H9 (cell line): Measurements from ENCODE around the gene KLF1. TPM values are rescaled to one million over a fixed set of nuclear protein-coding genes. Genes with fewer than 3 reads are reported as not detected.

Source experiments
- DNase-seq: peaks from one replicate; pipeline ENCODE4 v3.0.0-alpha.2; 2017
- H2AFZ ChIP-seq: one replicate; pipeline ENCODE4 v1.6.1; 2013; ENCODE audit warnings: mild to moderate bottlenecking, low read length, control low read depth, moderate library complexity
- H2AK5ac ChIP-seq: 2 replicates; pipeline ENCODE4 v1.6.1; 2013; ENCODE audit warnings: low read length, control low read depth, mixed read lengths; ENCODE audit not compliant: insufficient read length
- H2BK120ac ChIP-seq: one replicate; pipeline ENCODE4 v1.6.1; 2013; ENCODE audit warnings: low read depth, mild to moderate bottlenecking, low read length, control low read depth, inconsistent platforms; ENCODE audit not compliant: poor library complexity, severe bottlenecking
- H2BK12ac ChIP-seq: 2 replicates; pipeline ENCODE4 v1.6.1; 2013; ENCODE audit warnings: low read length, control low read depth, mixed read lengths, low read depth; ENCODE audit not compliant: insufficient read length
- H2BK15ac ChIP-seq: 2 replicates; pipeline ENCODE4 v1.6.1; 2013; ENCODE audit warnings: low read depth, low read length, control low read depth
- H2BK20ac ChIP-seq: one replicate; pipeline ENCODE4 v1.6.1; 2013; ENCODE audit warnings: low read depth, mild to moderate bottlenecking, low read length, control low read depth, inconsistent platforms; ENCODE audit not compliant: poor library complexity, severe bottlenecking
- H2BK5ac ChIP-seq: 2 replicates; pipeline ENCODE4 v1.6.1; 2013; ENCODE audit warnings: low read length, control low read depth, mixed read lengths; ENCODE audit not compliant: insufficient read length
- H3K14ac ChIP-seq: 2 replicates; pipeline ENCODE4 v1.6.1; 2013; ENCODE audit warnings: low read length, control low read depth; ENCODE audit not compliant: insufficient read depth
- H3K18ac ChIP-seq: 2 replicates; pipeline ENCODE4 v1.6.1; 2013; ENCODE audit warnings: low read depth, mild to moderate bottlenecking, mixed read lengths, low read length, control low read depth; ENCODE audit not compliant: insufficient read length
- H3K23ac ChIP-seq: 2 replicates; pipeline ENCODE4 v1.6.1; 2013; ENCODE audit warnings: low read length, control low read depth, mixed read lengths, low read depth; ENCODE audit not compliant: insufficient read length
- H3K23me2 ChIP-seq: 2 replicates; pipeline ENCODE4 v1.6.1; 2013; ENCODE audit warnings: low read depth, mild to moderate bottlenecking, mixed read lengths, low read length, control low read depth; ENCODE audit not compliant: insufficient read length, poor library complexity, severe bottlenecking
- H3K27ac ChIP-seq: 2 replicates; pipeline ENCODE4 v1.5.1; 2013; ENCODE audit warnings: low read length, control low read depth, mixed read lengths, low read depth; ENCODE audit not compliant: insufficient read length
- H3K27me3 ChIP-seq: 2 replicates; pipeline ENCODE4 v1.6.1; 2013; ENCODE audit warnings: low read length, control low read depth, inconsistent platforms; ENCODE audit not compliant: insufficient read depth
- H3K4ac ChIP-seq: 2 replicates; pipeline ENCODE4 v1.6.1; 2013; ENCODE audit warnings: low read depth, mild to moderate bottlenecking, control low read depth, inconsistent platforms, low read length, moderate library complexity
- H3K4me1 ChIP-seq: 2 replicates; pipeline ENCODE4 v1.6.1; 2013; ENCODE audit warnings: low read length, control low read depth, inconsistent platforms; ENCODE audit not compliant: insufficient read depth
- H3K4me2 ChIP-seq: 2 replicates; pipeline ENCODE4 v1.6.1; 2013; ENCODE audit warnings: low read length, control low read depth, mixed read lengths; ENCODE audit not compliant: insufficient read length, insufficient read depth
- H3K56ac ChIP-seq: 2 replicates; pipeline ENCODE4 v1.6.1; 2013; ENCODE audit warnings: low read depth, mild to moderate bottlenecking, mixed read lengths, low read length, control low read depth; ENCODE audit not compliant: insufficient read length
- H3K79me1 ChIP-seq: 2 replicates; pipeline ENCODE4 v1.6.1; 2013; ENCODE audit warnings: low read depth, mild to moderate bottlenecking, moderate library complexity, low read length, control low read depth, inconsistent platforms; ENCODE audit not compliant: insufficient read depth, poor library complexity, severe bottlenecking
- H3K79me2 ChIP-seq: 2 replicates; pipeline ENCODE4 v1.6.1; 2013; ENCODE audit warnings: low read length, control low read depth, inconsistent platforms; ENCODE audit not compliant: insufficient read depth
- H3K9ac ChIP-seq: 2 replicates; pipeline ENCODE4 v1.6.1; 2013; ENCODE audit warnings: low read length, control low read depth, mixed read lengths; ENCODE audit not compliant: insufficient read length; ENCODE audit errors: extremely low read depth
- H3K9me3 ChIP-seq: one replicate; pipeline ENCODE4 v1.6.1; 2013; ENCODE audit warnings: low read depth, low read length, inconsistent platforms; ENCODE audit not compliant: control insufficient read depth
- H3T11ph ChIP-seq: one replicate; pipeline ENCODE4 v1.6.1; 2013; ENCODE audit warnings: mild to moderate bottlenecking, low read length, control low read depth, inconsistent platforms
- H4K20me1 ChIP-seq: one replicate; pipeline ENCODE4 v1.6.1; 2013; ENCODE audit not compliant: control insufficient read depth, insufficient read length, insufficient read depth
- H4K5ac ChIP-seq: 2 replicates; pipeline ENCODE4 v1.6.1; 2013; ENCODE audit warnings: low read depth, mild to moderate bottlenecking, mixed read lengths, low read length, control low read depth; ENCODE audit not compliant: insufficient read length
- H4K8ac ChIP-seq: replicated peaks from 2 replicates; pipeline ENCODE4 v1.6.1; 2013; ENCODE audit warnings: low read length, control low read depth, mixed read lengths, low read depth; ENCODE audit not compliant: insufficient read length
- H4K91ac ChIP-seq: 2 replicates; pipeline ENCODE4 v1.6.1; 2013; ENCODE audit warnings: low read depth, mild to moderate bottlenecking, moderate library complexity, mixed read lengths, low read length, control low read depth; ENCODE audit not compliant: insufficient read length
- H3K27ac Mint-ChIP-seq, 3 experiments: 2 replicates in 2 of 3; 3 replicates in 1 of 3; pipeline ENCODE4 v1.8.0; 2020 to 2021; ENCODE audit warnings: mixed read lengths in 3 of 3, mild to moderate bottlenecking in 1 of 3, moderate library complexity in 1 of 3
- H3K27me3 Mint-ChIP-seq: 2 replicates; pipeline ENCODE4 v1.8.0; 2021; ENCODE audit warnings: low read depth, mild to moderate bottlenecking, moderate library complexity, mixed read lengths
- H3K36me3 Mint-ChIP-seq, 3 experiments: 2 replicates in 2 of 3; 3 replicates in 1 of 3; pipeline ENCODE4 v1.8.0; 2020 to 2021; ENCODE audit warnings: low read depth in 3 of 3, mixed read lengths in 3 of 3; ENCODE audit not compliant: insufficient read depth in 1 of 3
- H3K4me1 Mint-ChIP-seq, 2 experiments: 2 replicates each; pipeline ENCODE4 v1.8.0; 2020; ENCODE audit warnings: mixed read lengths in 2 of 2
- H3K4me3 Mint-ChIP-seq, 2 experiments: 2 replicates in 1 of 2; 3 replicates in 1 of 2; pipeline ENCODE4 v1.8.0; 2020 to 2021; ENCODE audit warnings: mild to moderate bottlenecking in 2 of 2, mixed read lengths in 2 of 2, moderate library complexity in 1 of 2
- H3K9me3 Mint-ChIP-seq, 2 experiments: 2 replicates in 1 of 2; 3 replicates in 1 of 2; pipeline ENCODE4 v1.8.0; 2020; ENCODE audit warnings: mild to moderate bottlenecking in 2 of 2, mixed read lengths in 2 of 2, moderate library complexity in 1 of 2
- WGBS: extraction: QIAGEN DNeasy Blood & Tissue Kit; methylation state at CpG from one replicate; pipeline ENCODE4 v1.1.7; 2013; ENCODE audit warnings: missing lambda C conversion rate, low lambda C conversion rate, mixed read lengths; ENCODE audit not compliant: insufficient read length; ENCODE audit errors: extremely low coverage; 5-methylcytosine and 5-hydroxymethylcytosine counted together
- total RNA-seq: library from RNA; stranded (reverse); gene quantifications from 2 replicates; pipeline ENCODE4 v1.2.1, GENCODE V29; 2021
- TF ChIP-seq, protein P1 (sequence below): fragments of 200-600 bp; sonication (generic); conservative IDR thresholded peaks from 3 replicates; pipeline ENCODE4 v1.8.0; 2021; ENCODE audit warnings: antibody characterized with exemption, mild to moderate bottlenecking

Gene KLF1
- total RNA-seq, 1 experiment from 2014 or later = 0.37 TPM

DNA sequence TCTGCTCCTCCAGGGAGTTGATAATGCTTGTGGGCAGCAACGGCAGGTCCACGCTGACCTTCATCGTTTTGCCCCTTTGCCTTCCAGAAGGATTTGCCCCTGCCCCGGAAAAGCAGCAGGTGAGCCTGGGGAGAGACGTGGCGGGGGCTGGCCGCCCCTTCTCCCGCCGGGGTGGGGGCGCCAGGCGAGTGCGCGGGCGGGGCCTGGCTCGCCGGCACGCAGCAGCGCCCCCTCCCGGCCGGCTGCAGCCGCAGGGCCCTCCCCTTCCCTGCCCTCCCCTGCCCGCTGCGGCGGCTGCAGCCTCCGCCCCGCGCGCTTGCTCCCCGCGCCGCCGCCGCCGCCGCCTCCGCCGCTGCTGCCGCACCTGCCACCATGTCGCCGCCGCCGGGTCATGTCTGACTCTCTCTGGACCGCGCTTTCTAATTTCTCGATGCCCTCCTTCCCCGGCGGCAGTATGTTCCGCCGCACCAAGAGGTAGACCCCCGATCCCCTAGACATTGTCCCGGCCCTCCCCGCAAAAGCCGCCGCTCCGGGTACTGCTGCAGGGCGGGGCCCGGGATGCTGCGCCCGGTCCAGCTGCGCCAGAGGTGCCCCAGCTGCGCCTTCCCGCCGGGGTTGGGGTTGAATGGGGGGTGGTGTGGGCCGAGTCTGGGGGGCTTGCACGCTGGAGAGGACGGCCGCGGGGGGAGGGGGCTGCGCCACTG is 48.7 kb downstream of the KLF1 start, which contains the start of gene MAST1:
Gene MAST1, plus strand, starts transcription at position 334 of the 704 bp plus-strand sequence. Its CDS starts 58 bp downstream, at position 392.
- Mint-ChIP-seq H3K4me3 (peak within 1 kb of the TSS; percentile 81 to 91), H3K27me3 (peaks cover 26% of the 10 kb centered on the region), H3K9me3 (no peaks in the 10 kb centered on the region; a peak in 1 of 5 replicates), H3K36me3 (peaks cover 0 to 8% (median 8%) of the 10 kb centered on the region in 3 experiments; a peak in 6 of 7 replicates), H3K4me1 (peaks cover 43 to 44% of the 10 kb centered on the region in 2 experiments), H3K27ac (peak within 1 kb of the TSS in 2 of 3 experiments; percentile 36 to 40; a peak in 2 of 7 replicates)
- no peak within 1 kb of the TSS for H4K91ac ChIP-seq
- H3K14ac ChIP-seq = 0 out of 2 replicates have a peak within 1 kb of the TSS, but pooled peaks have one; percentile 41
- no peak within 1 kb of the TSS for H2AFZ ChIP-seq
- H3K9ac ChIP-seq = no peak within 1 kb of the TSS
- no peaks in the 10 kb centered on the region for H3K9me3 ChIP-seq
- H2BK12ac ChIP-seq = no peak within 1 kb of the TSS
- H3T11ph ChIP-seq = no peak within 1 kb of the TSS
- no peak within 1 kb of the TSS for H3K27ac ChIP-seq
- H3K23me2 ChIP-seq = peaks cover 10% of the 10 kb centered on the region
- H2AK5ac ChIP-seq = no peak within 1 kb of the TSS
- no peak within 1 kb of the TSS for H2BK120ac ChIP-seq
- H3K18ac ChIP-seq = no peak within 1 kb of the TSS
- H4K5ac ChIP-seq = no peak within 1 kb of the TSS
- H4K20me1 ChIP-seq = no peaks in the 10 kb centered on the region
- H2BK15ac ChIP-seq = no peak within 1 kb of the TSS
- H3K27me3 ChIP-seq = peaks cover 3% of the 10 kb centered on the region; the same call in 1 of the 2 replicates
- H3K56ac ChIP-seq = no peak within 1 kb of the TSS
- no CpG with 5 or more reads among the region's 69 CpGs for WGBS
- H3K79me2 ChIP-seq = no peaks in the 10 kb centered on the region
- H2BK20ac ChIP-seq = no peak within 1 kb of the TSS
- no peak within 1 kb of the TSS for H3K23ac ChIP-seq
- no peak within 1 kb of the TSS for H2BK5ac ChIP-seq
- H3K4ac ChIP-seq = no peak within 1 kb of the TSS
- peak within 1 kb of the TSS; percentile 52 for H3K4me2 ChIP-seq
- peaks cover 2% of the 10 kb centered on the region; the same call in 1 of the 2 replicates for H3K4me1 ChIP-seq
- no peak within 1 kb of the TSS for H4K8ac ChIP-seq
- H3K79me1 ChIP-seq = no peaks in the 10 kb centered on the region
- TF ChIP-seq, protein P1, sequence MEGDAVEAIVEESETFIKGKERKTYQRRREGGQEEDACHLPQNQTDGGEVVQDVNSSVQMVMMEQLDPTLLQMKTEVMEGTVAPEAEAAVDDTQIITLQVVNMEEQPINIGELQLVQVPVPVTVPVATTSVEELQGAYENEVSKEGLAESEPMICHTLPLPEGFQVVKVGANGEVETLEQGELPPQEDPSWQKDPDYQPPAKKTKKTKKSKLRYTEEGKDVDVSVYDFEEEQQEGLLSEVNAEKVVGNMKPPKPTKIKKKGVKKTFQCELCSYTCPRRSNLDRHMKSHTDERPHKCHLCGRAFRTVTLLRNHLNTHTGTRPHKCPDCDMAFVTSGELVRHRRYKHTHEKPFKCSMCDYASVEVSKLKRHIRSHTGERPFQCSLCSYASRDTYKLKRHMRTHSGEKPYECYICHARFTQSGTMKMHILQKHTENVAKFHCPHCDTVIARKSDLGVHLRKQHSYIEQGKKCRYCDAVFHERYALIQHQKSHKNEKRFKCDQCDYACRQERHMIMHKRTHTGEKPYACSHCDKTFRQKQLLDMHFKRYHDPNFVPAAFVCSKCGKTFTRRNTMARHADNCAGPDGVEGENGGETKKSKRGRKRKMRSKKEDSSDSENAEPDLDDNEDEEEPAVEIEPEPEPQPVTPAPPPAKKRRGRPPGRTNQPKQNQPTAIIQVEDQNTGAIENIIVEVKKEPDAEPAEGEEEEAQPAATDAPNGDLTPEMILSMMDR = peak; percentile 73
- peak; percentile 65 for DNase-seq
